Keratinocyte (primary cell): ENCODE measurements around the gene POLD2. TPM values are rescaled to one million over a fixed set of nuclear protein-coding genes. Genes with fewer than 3 reads are reported as not detected.

Source experiments
- DNase-seq: peaks from one replicate; pipeline ENCODE4 v3.0.0-alpha.2; 2011; ENCODE audit warnings: low read depth, missing footprints, low spot score
- FAIRE-seq: peaks from 2 replicates; lab custom pipeline; 2011; peaks lifted over from hg19 to GRCh38; lab: Jason Lieb, UNC
- H2AFZ ChIP-seq: 2 replicates; pipeline ENCODE4 v1.6.0; 2012; ENCODE audit warnings: low read length, control low read depth, inconsistent platforms; ENCODE audit not compliant: control insufficient read depth
- H3K27ac ChIP-seq: 2 replicates; pipeline ENCODE4 v1.5.1; 2011; ENCODE audit warnings: low read length; ENCODE audit not compliant: control insufficient read depth, insufficient read depth
- H3K27me3 ChIP-seq: 3 replicates; pipeline ENCODE4 v1.6.0; 2011; ENCODE audit warnings: low read length; ENCODE audit not compliant: control insufficient read depth, insufficient read depth; ENCODE audit errors: extremely low read depth
- H3K36me3 ChIP-seq, 2 experiments: 2 replicates in 1 of 2; 3 replicates in 1 of 2; pipeline ENCODE4 v1.5.1; 2011; ENCODE audit warnings: low read length in 2 of 2, mild to moderate bottlenecking in 1 of 2; ENCODE audit not compliant: control insufficient read depth in 2 of 2, insufficient read depth in 2 of 2; ENCODE audit errors: extremely low read depth in 1 of 2
- H3K4me1 ChIP-seq: 3 replicates; pipeline ENCODE4 v1.5.1; 2011; ENCODE audit warnings: low read length; ENCODE audit not compliant: control insufficient read depth, insufficient read depth; ENCODE audit errors: extremely low read depth
- H3K4me2 ChIP-seq: 3 replicates; pipeline ENCODE4 v1.6.0; 2011; ENCODE audit warnings: low read depth, low read length; ENCODE audit not compliant: control insufficient read depth, insufficient read depth; ENCODE audit errors: extremely low read depth
- H3K4me3 ChIP-seq, 3 experiments: fragments of 200-600 bp in 1 of 3; sonication (generic) in 1 of 3; 2 replicates in 2 of 3; 3 replicates in 1 of 3; pipeline ENCODE4 v1.5.1; 2011 to 2016; ENCODE audit warnings: low read length in 3 of 3, mild to moderate bottlenecking in 3 of 3, control low read depth in 2 of 3, inconsistent platforms in 1 of 3, low read depth in 1 of 3, mixed read lengths in 1 of 3, mixed run types in 1 of 3, moderate library complexity in 1 of 3; ENCODE audit not compliant: control insufficient read depth in 2 of 3, insufficient read depth in 2 of 3; ENCODE audit errors: extremely low read depth in 1 of 3
- H3K79me2 ChIP-seq: 2 replicates; pipeline ENCODE4 v1.6.0; 2012; ENCODE audit warnings: low read length; ENCODE audit not compliant: control insufficient read depth, insufficient read depth
- H3K9ac ChIP-seq: 3 replicates; pipeline ENCODE4 v1.6.0; 2011; ENCODE audit warnings: low read length; ENCODE audit not compliant: control insufficient read depth, insufficient read depth; ENCODE audit errors: extremely low read depth
- H3K9me1 ChIP-seq: 3 replicates; pipeline ENCODE4 v1.6.0; 2011; ENCODE audit warnings: low read length; ENCODE audit not compliant: control insufficient read depth, insufficient read depth; ENCODE audit errors: extremely low read depth
- H3K9me3 ChIP-seq: 2 replicates; pipeline ENCODE4 v1.5.1; 2012; ENCODE audit warnings: low read depth, low read length; ENCODE audit not compliant: control insufficient read depth
- H4K20me1 ChIP-seq: 3 replicates; pipeline ENCODE4 v1.6.0; 2011; ENCODE audit warnings: low read length; ENCODE audit not compliant: control insufficient read depth, insufficient read depth; ENCODE audit errors: extremely low read depth
- EZH2 ChIP-seq: IDR thresholded peaks from one replicate; pipeline ENCODE4 v1.6.1; 2012; ENCODE audit warnings: inconsistent platforms, mild to moderate bottlenecking, low read length, moderate library complexity
- dilution Hi-C: fragments of 300-500 bp; cut with MboI; formaldehyde crosslinking; loops from one replicate; pipeline ENCODE4 v1.7.0; 2020; ENCODE audit warnings: low sequenced_read_pairs; ENCODE audit not compliant: extremely low pct_ligation_motif_present
- polyA plus RNA-seq, 5 experiments: library from polyadenylated mRNA; depleted of rRNA in 3 of 5; stranded (reverse) in 3 of 5; stranded (forward) in 1 of 5; unstranded in 1 of 5; fragments of >200 nt; gene quantifications; 1 replicate in 1 of 5; 2 replicates in 3 of 5; 3 replicates in 1 of 5; pipeline versions ENCODE4 v1.2.1 to v1.2.3, GENCODE V29; 2011 to 2012; ENCODE audit warnings: missing spikeins in 2 of 5, low read depth in 1 of 5, low replicate concordance in 1 of 5
- TF ChIP-seq, protein P1 (sequence below), 3 experiments: IDR thresholded peaks in 1 of 3; conservative IDR thresholded peaks in 1 of 3; optimal IDR thresholded peaks in 1 of 3; 2 replicates in 2 of 3; 3 replicates in 1 of 3; pipeline versions ENCODE3 to v1.5.1; 2011; ENCODE audit warnings: low read length in 3 of 3, mild to moderate bottlenecking in 3 of 3, moderate library complexity in 2 of 3, control low read depth in 1 of 3, inconsistent platforms in 1 of 3; ENCODE audit not compliant: insufficient read depth in 2 of 3; ENCODE audit errors: extremely low read depth in 1 of 3

Gene POLD2
- polyA plus RNA-seq, 1 donor (not counting 4 experiments of a cell fraction or from before 2014, with no cell fraction given), result 158 TPM

DNA sequence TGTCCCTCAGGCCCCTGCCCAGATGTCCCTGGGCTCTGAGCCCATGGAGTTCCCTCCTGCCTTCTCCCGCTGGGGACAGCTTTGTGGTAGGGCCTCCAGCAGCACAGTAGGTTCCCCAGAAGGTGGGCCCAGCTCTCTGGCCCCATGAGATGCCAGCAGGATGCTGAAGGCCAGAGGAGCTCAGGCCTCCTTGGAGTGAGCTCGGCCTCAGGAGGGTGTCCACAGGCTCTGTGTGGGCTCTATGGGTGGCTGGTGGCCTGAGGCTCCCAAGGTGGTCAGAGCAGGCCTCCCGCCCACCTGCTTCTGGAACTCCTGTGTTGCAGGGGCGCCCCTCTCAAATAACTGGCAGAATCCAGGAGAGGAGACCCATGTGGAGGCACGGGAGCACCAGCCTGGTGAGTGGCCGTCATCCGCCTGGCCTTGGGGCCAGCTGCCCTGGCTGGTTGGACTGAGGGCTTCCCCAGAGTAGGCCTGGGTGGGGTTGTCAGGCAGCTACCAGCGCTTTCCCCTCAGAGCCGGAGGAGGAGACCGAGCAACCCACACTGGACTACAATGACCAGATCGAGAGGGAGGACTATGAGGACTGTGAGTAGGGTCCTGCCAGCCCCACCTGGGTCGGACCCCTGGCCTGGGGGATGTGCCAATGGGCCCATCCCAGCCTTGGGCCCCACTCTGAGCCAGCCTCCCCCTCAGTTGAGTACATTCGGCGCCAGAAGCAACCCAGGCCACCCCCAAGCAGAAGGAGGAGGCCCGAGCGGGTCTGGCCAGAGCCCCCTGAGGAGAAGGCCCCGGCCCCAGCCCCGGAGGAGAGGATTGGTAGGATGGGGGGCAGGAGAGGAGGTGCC, 16.0 kb downstream of the POLD2 start:
- H4K20me1 ChIP-seq, result no peaks in the 10 kb centered on the region
- FAIRE-seq (no peak), DNase-seq (no peak)
- peaks cover 19% of the 10 kb centered on the region for H3K4me1 ChIP-seq
- no peak overlapping the region for H2AFZ ChIP-seq
- H3K4me2 ChIP-seq, result no peak overlapping the region
- H3K27me3 ChIP-seq, result peaks cover 11% of the 10 kb centered on the region
- H3K9me1 ChIP-seq, result no peaks in the 10 kb centered on the region
- H3K9ac ChIP-seq, result no peak overlapping the region
- H3K36me3 ChIP-seq, result no peaks in the 10 kb centered on the region
- H3K9me3 ChIP-seq, result no peaks in the 10 kb centered on the region
- no peak overlapping the region for H3K4me3 ChIP-seq
- H3K27ac ChIP-seq, result no peak overlapping the region
- dilution Hi-C loops, result no loop called here
- no peak for TF ChIP-seq EZH2
- TF ChIP-seq, protein P1, sequence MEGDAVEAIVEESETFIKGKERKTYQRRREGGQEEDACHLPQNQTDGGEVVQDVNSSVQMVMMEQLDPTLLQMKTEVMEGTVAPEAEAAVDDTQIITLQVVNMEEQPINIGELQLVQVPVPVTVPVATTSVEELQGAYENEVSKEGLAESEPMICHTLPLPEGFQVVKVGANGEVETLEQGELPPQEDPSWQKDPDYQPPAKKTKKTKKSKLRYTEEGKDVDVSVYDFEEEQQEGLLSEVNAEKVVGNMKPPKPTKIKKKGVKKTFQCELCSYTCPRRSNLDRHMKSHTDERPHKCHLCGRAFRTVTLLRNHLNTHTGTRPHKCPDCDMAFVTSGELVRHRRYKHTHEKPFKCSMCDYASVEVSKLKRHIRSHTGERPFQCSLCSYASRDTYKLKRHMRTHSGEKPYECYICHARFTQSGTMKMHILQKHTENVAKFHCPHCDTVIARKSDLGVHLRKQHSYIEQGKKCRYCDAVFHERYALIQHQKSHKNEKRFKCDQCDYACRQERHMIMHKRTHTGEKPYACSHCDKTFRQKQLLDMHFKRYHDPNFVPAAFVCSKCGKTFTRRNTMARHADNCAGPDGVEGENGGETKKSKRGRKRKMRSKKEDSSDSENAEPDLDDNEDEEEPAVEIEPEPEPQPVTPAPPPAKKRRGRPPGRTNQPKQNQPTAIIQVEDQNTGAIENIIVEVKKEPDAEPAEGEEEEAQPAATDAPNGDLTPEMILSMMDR (optimal IDR thresholded peaks at IDR 0.05 in 1 of 3, IDR thresholded peaks at IDR 0.05 in 1 of 3, conservative IDR thresholded peaks at IDR 0.05 in 1 of 3; ENCODE audit: extremely low read depth in 1 of 3, insufficient read depth in 2 of 3, low read length in 3 of 3), result no peak
- H3K79me2 ChIP-seq, result no peaks in the 10 kb centered on the region

DNA sequence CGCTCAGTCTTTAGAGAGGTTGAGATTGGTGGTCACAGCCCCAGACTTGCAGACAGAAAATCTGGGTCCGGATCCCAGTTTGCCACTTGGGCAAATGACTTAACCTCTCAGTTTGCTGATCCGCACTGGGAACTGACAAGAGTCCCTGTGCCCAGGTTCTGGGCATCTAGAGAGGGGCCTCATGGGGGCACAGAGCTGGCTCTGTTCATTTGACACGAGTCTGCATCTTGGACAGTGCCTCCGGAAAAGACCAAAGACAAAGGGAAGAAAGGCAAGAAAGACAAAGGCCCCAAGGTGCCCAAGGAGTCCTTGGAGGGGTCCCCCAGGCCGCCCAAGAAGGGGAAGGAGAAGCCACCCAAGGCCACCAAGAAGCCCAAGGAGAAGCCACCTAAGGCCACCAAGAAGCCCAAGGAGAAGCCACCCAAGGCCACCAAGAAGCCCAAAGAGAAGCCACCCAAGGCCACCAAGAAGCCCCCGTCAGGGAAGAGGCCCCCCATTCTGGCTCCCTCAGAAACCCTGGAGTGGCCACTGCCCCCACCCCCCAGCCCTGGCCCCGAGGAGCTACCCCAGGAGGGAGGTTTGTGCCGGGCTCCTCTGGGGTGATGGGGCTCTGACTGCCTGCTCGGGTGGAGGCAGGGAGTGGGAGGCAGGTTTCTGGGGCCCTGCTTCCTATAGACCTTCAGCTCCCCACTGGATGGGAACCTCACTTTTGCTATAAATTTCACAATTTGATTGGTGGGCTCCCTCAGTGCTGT, 16.9 kb downstream of the POLD2 start:
- H3K9ac ChIP-seq, result no peak overlapping the region
- FAIRE-seq (no peak), DNase-seq (no peak)
- dilution Hi-C loops, result no loop called here
- no peaks in the 10 kb centered on the region for H3K9me1 ChIP-seq
- H3K4me1 ChIP-seq, result peaks cover 25% of the 10 kb centered on the region
- no peak overlapping the region for H3K4me2 ChIP-seq
- H2AFZ ChIP-seq, result no peak overlapping the region
- no peak overlapping the region for H3K27ac ChIP-seq
- no peaks in the 10 kb centered on the region for H3K36me3 ChIP-seq
- H4K20me1 ChIP-seq, result no peaks in the 10 kb centered on the region
- TF ChIP-seq, protein P1 (optimal IDR thresholded peaks at IDR 0.05 in 1 of 3, IDR thresholded peaks at IDR 0.05 in 1 of 3, conservative IDR thresholded peaks at IDR 0.05 in 1 of 3; ENCODE audit: extremely low read depth in 1 of 3, insufficient read depth in 2 of 3, low read length in 3 of 3), result no peak
- no peak for TF ChIP-seq EZH2
- H3K27me3 ChIP-seq, result peaks cover 11% of the 10 kb centered on the region
- H3K4me3 ChIP-seq, result no peak overlapping the region
- no peaks in the 10 kb centered on the region for H3K79me2 ChIP-seq
- H3K9me3 ChIP-seq, result no peaks in the 10 kb centered on the region
